HCT116 (cell line): ENCODE measurements around the gene PLEKHG3. TPM values are rescaled to one million over a fixed set of nuclear protein-coding genes. Genes with fewer than 3 reads are reported as not detected.

Source experiments
- ATAC-seq: fragments of 200-7000 bp; cut with Tn5 transposase; 2 replicates; pipeline ENCODE4 v1.9.1; 2020; ENCODE audit warnings: mild to moderate bottlenecking, moderate library complexity
- BruUV-seq: library from RNA; stranded (reverse); fragments of 400-500 nt; replicated peaks from 2 replicates; lab custom pipeline; 2021; lab: Mats Ljungman, UMichigan
- CTCF ChIA-PET: fragments of 300-600 bp; sonication (Branson Sonifier 250); formaldehyde crosslinking; loops from one replicate; lab custom pipeline; 2021; ENCODE audit warnings: antibody characterized with exemption; lab: Charles Lee
- POLR2A ChIA-PET: fragments of 300-600, 350-600 bp; sonication (Branson Sonifier 250); formaldehyde crosslinking; loops from one replicate; lab custom pipeline; 2021; ENCODE audit warnings: antibody characterized with exemption; lab: Charles Lee
- RAD21 ChIA-PET, 2 experiments: fragments of 300-600 bp; sonication (Branson Sonifier 250); formaldehyde crosslinking; loops; one replicate each; lab custom pipeline; 2023; ENCODE audit warnings: low total read pairs in 2 of 2; ENCODE audit not compliant: uncharacterized antibody in 2 of 2, unreplicated experiment in 2 of 2, low non-redundant PET in 1 of 2; lab: Charles Lee
- DNase-seq: peaks from one replicate; pipeline ENCODE4 v3.0.0-alpha.2; 2010; ENCODE audit warnings: low read depth, low spot score
- H2AFZ ChIP-seq: fragments of 200-600 bp; shearing (Covaris generic), sonication (generic); 2 replicates; pipeline ENCODE4 v1.6.1; 2017; ENCODE audit warnings: low read depth, mixed run types, mixed read lengths, antibody characterized with exemption, low read length; ENCODE audit not compliant: poor library complexity, severe bottlenecking
- H3K27ac ChIP-seq: 2 replicates; pipeline ENCODE4 v1.5.1; 2012; ENCODE audit warnings: low read depth, low read length
- H3K27me3 ChIP-seq: fragments of 200-600 bp; sonication (generic); 2 replicates; pipeline ENCODE4 v1.6.1; 2016; ENCODE audit warnings: mixed run types, low read length, mixed read lengths; ENCODE audit not compliant: insufficient read depth
- H3K36me3 ChIP-seq, 2 experiments: fragments of 200-500 bp in 1 of 2; fragments of 200-600 bp in 1 of 2; sonication (Bioruptor generic) in 1 of 2; sonication (generic) in 1 of 2; 2 replicates each; pipeline versions ENCODE4 v1.5.1 to v1.6.1; 2014 to 2016; ENCODE audit warnings: low read length in 2 of 2, inconsistent platforms in 1 of 2, mixed read lengths in 1 of 2, mixed run types in 1 of 2; ENCODE audit not compliant: insufficient read depth in 2 of 2, control insufficient read depth in 1 of 2
- H3K4me1 ChIP-seq, 2 experiments: fragments of 200-600 bp in 1 of 2; sonication (generic) in 1 of 2; 2 replicates each; pipeline versions ENCODE4 v1.5.1 to v1.6.1; 2012 to 2017; ENCODE audit warnings: low read length in 2 of 2, inconsistent platforms in 1 of 2, mild to moderate bottlenecking in 1 of 2, mixed read lengths in 1 of 2, mixed run types in 1 of 2, moderate library complexity in 1 of 2; ENCODE audit not compliant: insufficient read depth in 2 of 2, control insufficient read depth in 1 of 2
- H3K4me2 ChIP-seq: fragments of 200-600 bp; sonication (generic); 2 replicates; pipeline ENCODE4 v1.6.1; 2017; ENCODE audit warnings: mixed run types, low read length, mixed read lengths
- H3K4me3 ChIP-seq, 2 experiments: fragments of 200-600 bp in 1 of 2; sonication (generic) in 1 of 2; replicated peaks in 1 of 2; 2 replicates each; pipeline ENCODE4 v1.5.1; 2011 to 2016; ENCODE audit warnings: low read length in 2 of 2, control low read depth in 1 of 2, low read depth in 1 of 2, mild to moderate bottlenecking in 1 of 2, mixed read lengths in 1 of 2, mixed run types in 1 of 2
- H3K79me2 ChIP-seq: fragments of 200-600 bp; sonication (generic); 2 replicates; pipeline ENCODE4 v1.6.1; 2017; ENCODE audit warnings: mild to moderate bottlenecking, mixed run types, low read length, moderate library complexity, mixed read lengths; ENCODE audit not compliant: insufficient read depth
- H3K9ac ChIP-seq: fragments of 200-600 bp; sonication (generic); 2 replicates; pipeline ENCODE4 v1.6.1; 2016; ENCODE audit warnings: low read length, mixed read lengths
- H3K9me2 ChIP-seq: fragments of 200-600 bp; sonication (generic), shearing (Covaris generic); 2 replicates; pipeline ENCODE4 v1.6.1; 2017; ENCODE audit warnings: mixed run types, mild to moderate bottlenecking, moderate library complexity; ENCODE audit not compliant: insufficient read depth
- H3K9me3 ChIP-seq, 2 experiments: fragments of 200-500 bp in 1 of 2; fragments of 200-600 bp in 1 of 2; sonication (Bioruptor generic) in 1 of 2; sonication (generic) in 1 of 2; 2 replicates each; pipeline ENCODE4 v1.6.1; 2014 to 2017; ENCODE audit warnings: low read length in 2 of 2, mixed read lengths in 2 of 2, inconsistent platforms in 1 of 2, low read depth in 1 of 2, mild to moderate bottlenecking in 1 of 2, mixed run types in 1 of 2, moderate library complexity in 1 of 2; ENCODE audit not compliant: control insufficient read depth in 1 of 2, insufficient read depth in 1 of 2
- H4K20me1 ChIP-seq: fragments of 200-600 bp; sonication (generic), shearing (Covaris generic); 2 replicates; pipeline ENCODE4 v1.6.1; 2017; ENCODE audit warnings: mixed run types, mild to moderate bottlenecking, moderate library complexity; ENCODE audit not compliant: insufficient read depth
- ATF3 ChIP-seq: IDR thresholded peaks from 2 replicates; pipeline ENCODE4 v1.6.1; 2012
- CBX3 ChIP-seq: IDR thresholded peaks from 2 replicates; pipeline ENCODE4 v1.6.1; 2012; ENCODE audit warnings: low read depth
- CEBPB ChIP-seq: IDR thresholded peaks from 2 replicates; pipeline ENCODE4 v1.6.1; 2012; ENCODE audit warnings: low read depth
- EGR1 ChIP-seq: IDR thresholded peaks from 2 replicates; pipeline ENCODE4 v1.6.1; 2012; ENCODE audit warnings: low read depth
- ELF1 ChIP-seq: IDR thresholded peaks from 2 replicates; pipeline ENCODE4 v1.6.1; 2012; ENCODE audit warnings: low read depth, borderline replicate concordance
- EZH2 ChIP-seq: fragments of 200-600 bp; sonication (generic); IDR thresholded peaks from 2 replicates; pipeline ENCODE4 v1.6.1; 2017; ENCODE audit warnings: antibody characterized with exemption, mixed run types
- EZH2phosphoT487 ChIP-seq: fragments of 200-600 bp; IDR thresholded peaks from 2 replicates; pipeline ENCODE4 v1.6.1; 2018; ENCODE audit warnings: antibody characterized with exemption, borderline replicate concordance
- FOSL1 ChIP-seq: IDR thresholded peaks from 2 replicates; pipeline ENCODE4 v1.6.1; 2012; ENCODE audit warnings: low read depth
- JUND ChIP-seq: IDR thresholded peaks from 2 replicates; pipeline ENCODE4 v1.6.1; 2012
- MAX ChIP-seq: IDR thresholded peaks from 2 replicates; pipeline ENCODE4 v1.6.1; 2012
- POLR2A ChIP-seq: IDR thresholded peaks from 2 replicates; pipeline ENCODE4 v1.7.0; 2011; ENCODE audit warnings: borderline replicate concordance; ENCODE audit not compliant: insufficient read depth, insufficient read length; ENCODE audit errors: extremely low read depth
- POLR2AphosphoS5 ChIP-seq: IDR thresholded peaks from 2 replicates; pipeline ENCODE4 v1.6.1; 2011; ENCODE audit warnings: mild to moderate bottlenecking, low read depth, low read length, moderate library complexity
- RAD21 ChIP-seq: IDR thresholded peaks from 2 replicates; pipeline ENCODE4 v1.6.1; 2012; ENCODE audit warnings: low read depth, mild to moderate bottlenecking
- REST ChIP-seq: IDR thresholded peaks from 2 replicates; pipeline ENCODE4 v1.6.1; 2012; ENCODE audit warnings: low read depth
- SIN3A ChIP-seq: IDR thresholded peaks from 2 replicates; pipeline ENCODE4 v1.6.1; 2012; ENCODE audit warnings: low read depth
- SP1 ChIP-seq: IDR thresholded peaks from 2 replicates; pipeline ENCODE4 v1.6.1; 2012; ENCODE audit warnings: low read depth
- SRF ChIP-seq: IDR thresholded peaks from 2 replicates; pipeline ENCODE4 v1.6.1; 2012; ENCODE audit warnings: low read depth
- YY1 ChIP-seq: IDR thresholded peaks from 2 replicates; pipeline ENCODE4 v1.6.1; 2011; ENCODE audit warnings: low read length, low read depth, moderate library complexity, mild to moderate bottlenecking; ENCODE audit not compliant: insufficient replicate concordance; ENCODE audit errors: extremely low read depth
- ZBTB33 ChIP-seq: IDR thresholded peaks from 2 replicates; pipeline ENCODE4 v1.6.1; 2011; ENCODE audit warnings: mild to moderate bottlenecking, low read length, moderate library complexity; ENCODE audit not compliant: insufficient replicate concordance; ENCODE audit errors: extremely low read depth
- ZFX ChIP-seq: fragments of 450-650 bp; IDR thresholded peaks from 2 replicates; pipeline ENCODE4 v1.6.1; 2017
- ZNF274 ChIP-seq: fragments of 200-500 bp; sonication (Bioruptor generic); IDR thresholded peaks from 2 replicates; pipeline ENCODE4 v1.6.1; 2014; ENCODE audit warnings: mild to moderate bottlenecking, low read depth, low read length, inconsistent platforms
- intact Hi-C: fragments of 100-400 bp; cut with micrococcal nuclease; formaldehyde crosslinking; loops from 2 replicates; pipeline ENCODE4 v1.10.0; 2022
- total RNA-seq: library from RNA; stranded (reverse); gene quantifications from one replicate; pipeline ENCODE4 v1.2.1, GENCODE V29; 2021; ENCODE audit not compliant: unreplicated experiment

Gene PLEKHG3
- total RNA-seq, 1 experiment from 2014 or later = 55.6 TPM

GRCh38 chr14:64720131-64720576, 15.9 kb downstream of the PLEKHG3 start:
- DNase-seq = peak; percentile 93
- intact Hi-C loops = loop anchor here (2.0 kb wide), 1 partner anchor 15 kb away; the partner anchor contains the start of gene PLEKHG3
- H2AFZ ChIP-seq = no peak overlapping the region
- H3K4me2 ChIP-seq = peak overlapping the region; percentile 70
- H3K79me2 ChIP-seq = peaks cover 96% of the 10 kb centered on the region
- ChIA-PET CTCF (interaction anchor here (0.5 kb wide), 1 partner anchor 53 kb away, joined by 3 read pairs; no protein-coding TSS in a partner anchor), RAD21 (interaction anchor here in 1 of 2 experiments (0.6 kb wide), 1 partner anchor 172 kb away, joined by 3 read pairs; no protein-coding TSS in a partner anchor), POLR2A (interaction anchor here (1.2 kb wide), 2 partner anchors 12 to 16 kb away, joined by 7 to 12 read pairs; partner anchors contain the start of gene PLEKHG3)
- no peaks in the 10 kb centered on the region for H3K27me3 ChIP-seq
- peak; percentile 91 for ATAC-seq
- no peaks in the 10 kb centered on the region for H3K9me3 ChIP-seq
- peak overlapping the region; percentile 76 for H3K27ac ChIP-seq
- H3K9me2 ChIP-seq = no peaks in the 10 kb centered on the region
- BruUV-seq = no TSS peak
- H3K4me3 ChIP-seq = peak overlapping the region; percentile 13 to 33; a peak in 3 of 4 replicates
- H4K20me1 ChIP-seq = no peaks in the 10 kb centered on the region
- H3K4me1 ChIP-seq = peaks cover 94 to 100% of the 10 kb centered on the region in 2 experiments
- H3K9ac ChIP-seq = peak overlapping the region; percentile 42
- H3K36me3 ChIP-seq = no peaks in the 10 kb centered on the region
- no peak for TF ChIP-seq JUND
- no peak for TF ChIP-seq EGR1
- no peak for TF ChIP-seq REST
- no peak for TF ChIP-seq ELF1
- TF ChIP-seq ZFX = no peak
- TF ChIP-seq SP1 = no peak
- TF ChIP-seq SRF = no peak
- peak; percentile 84 for TF ChIP-seq YY1
- TF ChIP-seq EZH2 = no peak
- TF ChIP-seq RAD21 = no peak
- TF ChIP-seq ZNF274 = no peak
- TF ChIP-seq CEBPB = no peak
- TF ChIP-seq SIN3A = no peak
- peak; percentile 64 for TF ChIP-seq POLR2AphosphoS5
- no peak for TF ChIP-seq ATF3
- TF ChIP-seq CBX3 = no peak
- TF ChIP-seq FOSL1 = no peak
- peak; percentile 33 for TF ChIP-seq ZBTB33
- no peak for TF ChIP-seq EZH2phosphoT487
- no peak for TF ChIP-seq POLR2A
- TF ChIP-seq MAX = no peak
